Smooth muscle cell (in vitro differentiated cells): ENCODE data around the gene CELF2. TPM values are rescaled to one million over a fixed set of nuclear protein-coding genes. Genes with fewer than 3 reads are reported as not detected.

Experiments
- DNase-seq: peaks from one replicate; lab custom pipeline; 2025; ENCODE audit not compliant: unreplicated experiment; lab: John Stamatoyannopoulos, UW
- H2AFZ ChIP-seq: fragments of 200-600 bp; sonication (generic); 2 replicates; pipeline ENCODE4 v1.6.0; 2016; ENCODE audit warnings: antibody characterized with exemption, low read depth, mild to moderate bottlenecking
- H3F3A ChIP-seq: fragments of 200-600 bp; sonication (generic); 2 replicates; pipeline ENCODE4 v1.6.0; 2017; ENCODE audit warnings: antibody characterized with exemption, low read depth
- H3K27ac ChIP-seq: fragments of 200-600 bp; sonication (generic); 2 replicates; pipeline ENCODE4 v1.5.1; 2016; ENCODE audit warnings: low read depth, mild to moderate bottlenecking
- H3K27me3 ChIP-seq: fragments of 200-600 bp; sonication (generic); 2 replicates; pipeline ENCODE4 v1.6.1; 2016; ENCODE audit warnings: low read depth, mild to moderate bottlenecking
- H3K36me3 ChIP-seq: fragments of 200-600 bp; sonication (generic); 2 replicates; pipeline ENCODE4 v1.5.1; 2016; ENCODE audit warnings: low read depth
- H3K4me1 ChIP-seq: fragments of 200-600 bp; sonication (generic); 2 replicates; pipeline ENCODE4 v1.5.1; 2016; ENCODE audit warnings: low read depth
- H3K4me2 ChIP-seq: fragments of 200-600 bp; sonication (generic); 2 replicates; pipeline ENCODE4 v1.6.0; 2016; ENCODE audit warnings: mild to moderate bottlenecking
- H3K4me3 ChIP-seq: fragments of 200-600 bp; sonication (generic); 2 replicates; pipeline ENCODE4 v1.5.1; 2016; ENCODE audit warnings: mild to moderate bottlenecking
- H3K79me2 ChIP-seq: fragments of 200-600 bp; sonication (generic); 2 replicates; pipeline ENCODE4 v1.6.0; 2016; ENCODE audit warnings: low read depth, mild to moderate bottlenecking
- H3K9ac ChIP-seq: fragments of 200-600 bp; sonication (generic); 2 replicates; pipeline ENCODE4 v1.6.0; 2016; ENCODE audit warnings: low read depth
- H3K9me3 ChIP-seq: fragments of 200-600 bp; sonication (generic); replicated peaks from 2 replicates; pipeline ENCODE4 v1.5.1; 2016; ENCODE audit warnings: low read depth
- H4K20me1 ChIP-seq: fragments of 200-600 bp; sonication (generic); 2 replicates; pipeline ENCODE4 v1.6.0; 2016; ENCODE audit warnings: low read depth
- WGBS: methylation state at CpG from one replicate; pipeline ENCODE4 v1.1.7; 2016; ENCODE audit warnings: low lambda C conversion rate; 5-methylcytosine and 5-hydroxymethylcytosine counted together
- polyA plus RNA-seq: library from polyadenylated mRNA; unstranded; fragments of >200 nt; fragmentation: Nextera tagmentation; extraction: Ambion mirVana; gene quantifications from 2 replicates; pipeline ENCODE4 v1.2.1, GENCODE V29; 2016
- total RNA-seq: library from RNA; depleted of rRNA; stranded (reverse); fragments of >200 nt; gene quantifications from 2 replicates; pipeline ENCODE4 v1.2.3, GENCODE V29; 2014
- TF ChIP-seq, protein P1 (sequence below): fragments of 200-600 bp; sonication (generic); IDR thresholded peaks from 2 replicates; pipeline ENCODE4 v1.5.1; 2017; ENCODE audit warnings: borderline replicate concordance, mild to moderate bottlenecking, antibody characterized with exemption; ENCODE audit not compliant: insufficient read depth, poor library complexity, severe bottlenecking

CELF2 gene
- total and polyA plus RNA-seq, 2 experiments from 2014 or later, result 3.0 to 4.7 TPM

- Histone ChIP-seq H3F3A (no peaks in the 10 kb centered on the region), H3K79me2 (no peaks in the 10 kb centered on the region), H3K36me3 (no peaks in the 10 kb centered on the region), H3K9me3 (no peaks in the 10 kb centered on the region), H3K27ac (no peak overlapping the region), H2AFZ (no peak overlapping the region), H3K4me2 (no peak overlapping the region), H3K4me3 (no peak overlapping the region), H3K4me1 (peaks cover 5% of the 10 kb centered on the region), H3K27me3 (peaks cover 53% of the 10 kb centered on the region), H4K20me1 (no peaks in the 10 kb centered on the region), H3K9ac (no peak overlapping the region)
- TF ChIP-seq, protein P1, sequence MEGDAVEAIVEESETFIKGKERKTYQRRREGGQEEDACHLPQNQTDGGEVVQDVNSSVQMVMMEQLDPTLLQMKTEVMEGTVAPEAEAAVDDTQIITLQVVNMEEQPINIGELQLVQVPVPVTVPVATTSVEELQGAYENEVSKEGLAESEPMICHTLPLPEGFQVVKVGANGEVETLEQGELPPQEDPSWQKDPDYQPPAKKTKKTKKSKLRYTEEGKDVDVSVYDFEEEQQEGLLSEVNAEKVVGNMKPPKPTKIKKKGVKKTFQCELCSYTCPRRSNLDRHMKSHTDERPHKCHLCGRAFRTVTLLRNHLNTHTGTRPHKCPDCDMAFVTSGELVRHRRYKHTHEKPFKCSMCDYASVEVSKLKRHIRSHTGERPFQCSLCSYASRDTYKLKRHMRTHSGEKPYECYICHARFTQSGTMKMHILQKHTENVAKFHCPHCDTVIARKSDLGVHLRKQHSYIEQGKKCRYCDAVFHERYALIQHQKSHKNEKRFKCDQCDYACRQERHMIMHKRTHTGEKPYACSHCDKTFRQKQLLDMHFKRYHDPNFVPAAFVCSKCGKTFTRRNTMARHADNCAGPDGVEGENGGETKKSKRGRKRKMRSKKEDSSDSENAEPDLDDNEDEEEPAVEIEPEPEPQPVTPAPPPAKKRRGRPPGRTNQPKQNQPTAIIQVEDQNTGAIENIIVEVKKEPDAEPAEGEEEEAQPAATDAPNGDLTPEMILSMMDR, result no peak
- 91% methylated on average over 3 of the region's 3 CpGs for WGBS
- no peak for DNase-seq
These were observed 132.1 kb downstream of the CELF2 start for GRCh38 chr10:11149807-11150141.

DNA sequence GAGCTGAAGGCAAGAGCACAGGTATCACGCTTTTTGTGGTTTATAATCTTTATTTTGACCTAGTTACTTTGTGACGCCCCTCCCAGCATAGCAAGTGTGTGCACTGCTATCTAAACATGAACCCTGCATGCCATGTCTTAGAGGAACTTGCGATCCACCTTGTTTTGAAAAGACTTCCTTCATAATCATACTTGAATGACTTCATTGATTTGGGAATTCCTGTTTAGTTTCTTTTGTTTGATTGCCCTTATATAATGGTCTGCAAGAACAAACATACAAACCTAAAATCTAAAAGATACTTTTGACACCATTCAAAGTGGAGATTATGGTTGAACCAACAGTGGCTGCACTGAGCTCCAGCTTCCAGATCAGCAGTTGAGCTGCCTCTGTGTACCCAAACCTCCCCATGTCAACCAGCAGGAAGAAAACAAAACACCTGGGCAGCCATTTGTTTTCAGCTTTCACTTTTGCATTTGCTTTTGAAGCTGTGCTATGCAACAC lies 132.6 kb downstream of the CELF2 start:
- no peaks in the 10 kb centered on the region for H3F3A ChIP-seq
- no peaks in the 10 kb centered on the region for H3K79me2 ChIP-seq
- no peak overlapping the region for H3K27ac ChIP-seq
- no peaks in the 10 kb centered on the region for H4K20me1 ChIP-seq
- DNase-seq, result no peak
- no peak overlapping the region for H3K4me3 ChIP-seq
- H3K27me3 ChIP-seq, result peaks cover 58% of the 10 kb centered on the region
- 97% methylated on average over 3 of the region's 3 CpGs for WGBS
- no peak overlapping the region for H3K4me2 ChIP-seq
- TF ChIP-seq, protein P1, result no peak
- no peaks in the 10 kb centered on the region for H3K9me3 ChIP-seq
- H3K36me3 ChIP-seq, result no peaks in the 10 kb centered on the region
- H3K4me1 ChIP-seq, result peaks cover 10% of the 10 kb centered on the region
- H2AFZ ChIP-seq, result no peak overlapping the region
- no peak overlapping the region for H3K9ac ChIP-seq

DNA sequence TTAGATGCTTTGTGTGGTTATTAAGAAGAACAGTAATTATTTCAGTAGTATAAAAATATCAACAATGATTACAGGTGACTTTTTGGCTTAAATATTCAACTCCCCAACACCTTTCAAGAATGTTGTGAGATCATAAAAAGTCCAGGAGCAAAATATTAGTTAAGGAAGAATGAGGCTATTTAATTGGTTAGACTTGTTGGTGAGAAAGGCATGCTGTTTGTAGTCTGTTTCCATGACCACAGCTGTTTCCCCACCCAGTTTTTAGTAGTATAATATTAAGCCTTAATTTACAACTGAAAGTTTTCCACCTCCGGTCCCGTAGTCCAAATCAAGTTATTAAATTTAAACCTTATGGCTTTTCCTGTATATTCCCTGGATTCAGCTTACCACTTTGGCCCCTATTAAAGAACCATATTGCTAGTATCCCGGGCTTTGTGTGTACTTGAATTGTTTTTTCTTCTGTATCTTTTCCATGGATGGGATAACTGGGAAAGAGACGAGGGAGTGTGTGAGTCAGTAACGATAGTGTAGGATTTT lies 133.3 kb downstream of the CELF2 start:
- TF ChIP-seq, protein P1, result no peak
- no peak overlapping the region for H3K27ac ChIP-seq
- peaks cover 65% of the 10 kb centered on the region for H3K27me3 ChIP-seq
- no peak overlapping the region for H3K4me2 ChIP-seq
- no peak overlapping the region for H3K4me3 ChIP-seq
- no peak overlapping the region for H3K9ac ChIP-seq
- no peaks in the 10 kb centered on the region for H3F3A ChIP-seq
- H3K4me1 ChIP-seq, result peaks cover 12% of the 10 kb centered on the region
- H3K9me3 ChIP-seq, result no peaks in the 10 kb centered on the region
- H2AFZ ChIP-seq, result no peak overlapping the region
- H3K36me3 ChIP-seq, result no peaks in the 10 kb centered on the region
- no peak for DNase-seq
- H3K79me2 ChIP-seq, result no peaks in the 10 kb centered on the region
- WGBS, result 86% methylated on average over 5 of the region's 5 CpGs
- H4K20me1 ChIP-seq, result no peaks in the 10 kb centered on the region

DNA sequence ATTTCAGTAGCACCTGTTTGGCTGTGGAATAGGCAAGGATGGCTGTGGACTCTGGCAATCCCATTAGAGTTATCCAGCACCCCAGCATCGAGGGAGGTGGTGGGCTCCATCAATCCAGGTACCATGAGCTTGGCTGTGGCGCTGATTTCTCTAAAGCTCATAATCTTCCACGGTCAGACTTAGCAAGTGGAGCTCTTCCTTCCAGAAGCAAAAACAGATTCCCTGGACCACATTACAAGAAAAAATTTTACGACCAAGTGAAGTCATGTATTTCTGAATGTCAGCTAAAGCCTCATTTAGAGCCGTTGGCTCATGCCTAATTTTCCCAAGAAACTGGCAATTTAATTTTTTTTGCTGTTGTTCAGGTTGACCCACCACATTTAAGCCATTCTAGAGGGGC lies 135.1 kb downstream of the CELF2 start:
- Histone ChIP-seq H3K9me3 (no peaks in the 10 kb centered on the region), H3F3A (no peaks in the 10 kb centered on the region), H3K4me2 (no peak overlapping the region), H3K4me1 (peaks cover 12% of the 10 kb centered on the region), H2AFZ (no peak overlapping the region), H3K9ac (no peak overlapping the region), H3K36me3 (no peaks in the 10 kb centered on the region), H4K20me1 (no peaks in the 10 kb centered on the region), H3K27me3 (peaks cover 60% of the 10 kb centered on the region), H3K79me2 (no peaks in the 10 kb centered on the region), H3K27ac (no peak overlapping the region), H3K4me3 (no peak overlapping the region)
- no peak for DNase-seq
- TF ChIP-seq, protein P1, result no peak
- WGBS, result 35% methylated on average over 5 of the region's 5 CpGs
